Hindlimb muscle (tissue), 1 donor: ENCODE results near the gene PRKAR1B. TPM values are rescaled to one million over a fixed set of nuclear protein-coding genes. Genes with fewer than 3 reads are reported as not detected.
"Not testable (repeated sequence)": the region's sequence is repeated elsewhere in the genome, so short reads cannot be mapped to it uniquely, and the experiment has no call there.

ENCODE experiments used
- DNase-seq: peaks from one replicate; pipeline ENCODE4 v3.0.0-alpha.2; 2013
- polyA plus RNA-seq: library from polyadenylated mRNA; unstranded; fragments of 120-200 nt; gene quantifications from one replicate; pipeline ENCODE4 v1.2.1, GENCODE V29; 2013; ENCODE audit not compliant: insufficient read length

Gene PRKAR1B
- polyA plus RNA-seq, 1 donor = 35.7 TPM

GRCh38 chr7:666454-667292 lies 60.4 kb downstream of the PRKAR1B start:
- no peak for DNase-seq

GRCh38 chr7:665736-666453 lies 61.2 kb downstream of the PRKAR1B start:
- no peak for DNase-seq

DNA sequence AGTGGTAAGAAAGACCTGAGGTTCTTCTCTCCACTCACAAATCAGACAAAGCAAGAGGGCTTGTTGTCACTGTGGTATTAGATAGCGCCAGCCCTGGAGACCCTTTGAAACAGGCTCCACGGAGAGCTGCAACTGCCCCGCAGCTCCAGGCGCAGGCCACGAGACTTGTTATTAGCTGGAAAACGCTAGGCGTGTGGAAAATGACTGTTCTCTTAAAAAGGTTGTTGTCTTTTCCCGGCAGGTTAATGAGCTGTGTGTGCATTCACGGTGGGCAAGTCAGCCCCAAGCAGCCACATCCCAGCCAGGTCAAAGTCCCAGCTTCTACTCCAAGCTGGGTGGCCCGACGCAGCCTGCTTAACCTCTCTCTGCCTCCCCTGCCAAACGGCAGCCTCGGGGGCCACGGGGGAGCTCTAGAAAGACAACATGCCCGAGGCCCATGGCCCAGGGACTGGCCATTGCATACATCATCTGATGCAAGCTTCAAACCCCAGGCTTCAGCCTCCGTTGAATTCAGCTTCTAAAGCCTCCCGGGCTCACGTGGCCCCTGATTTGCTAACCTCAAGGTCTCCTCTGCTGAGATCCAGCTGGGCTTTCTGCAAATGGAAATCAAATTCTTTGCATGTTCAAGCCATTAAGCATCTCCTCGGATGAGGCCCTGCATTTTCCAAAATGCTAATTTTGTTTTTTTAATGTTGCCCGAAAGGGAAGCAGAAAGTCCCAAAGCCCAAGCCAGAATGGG lies 61.9 kb downstream of the PRKAR1B start:
- DNase-seq = peak; percentile 74

GRCh38 chr7:664402-664775 lies 62.7 kb downstream of the PRKAR1B start:
- no peak for DNase-seq

DNA sequence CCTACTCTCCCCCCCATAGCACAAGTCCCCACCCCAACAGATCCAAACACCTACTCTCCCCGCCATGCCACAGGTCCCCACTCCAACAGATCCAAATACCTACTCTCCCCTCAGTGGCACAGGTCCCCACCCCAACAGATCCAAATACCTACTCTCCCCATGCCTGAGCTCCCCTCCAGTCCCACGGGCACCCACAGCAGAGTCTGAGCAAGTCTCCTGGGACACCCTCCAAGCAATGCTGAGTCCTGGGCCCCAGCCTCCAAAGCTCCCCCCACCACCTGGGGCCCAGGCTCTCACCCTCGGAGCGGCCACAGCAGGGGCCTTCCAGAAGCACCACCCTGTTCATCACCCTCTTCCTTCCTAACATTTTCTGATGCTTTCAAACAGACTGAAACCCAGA lies 64.5 kb downstream of the PRKAR1B start:
- no peak for DNase-seq

GRCh38 chr7:659996-660395 lies 67.1 kb downstream of the PRKAR1B start:
- DNase-seq = no peak

GRCh38 chr7:659306-659847 lies 67.7 kb downstream of the PRKAR1B start:
- DNase-seq = no peak

DNA sequence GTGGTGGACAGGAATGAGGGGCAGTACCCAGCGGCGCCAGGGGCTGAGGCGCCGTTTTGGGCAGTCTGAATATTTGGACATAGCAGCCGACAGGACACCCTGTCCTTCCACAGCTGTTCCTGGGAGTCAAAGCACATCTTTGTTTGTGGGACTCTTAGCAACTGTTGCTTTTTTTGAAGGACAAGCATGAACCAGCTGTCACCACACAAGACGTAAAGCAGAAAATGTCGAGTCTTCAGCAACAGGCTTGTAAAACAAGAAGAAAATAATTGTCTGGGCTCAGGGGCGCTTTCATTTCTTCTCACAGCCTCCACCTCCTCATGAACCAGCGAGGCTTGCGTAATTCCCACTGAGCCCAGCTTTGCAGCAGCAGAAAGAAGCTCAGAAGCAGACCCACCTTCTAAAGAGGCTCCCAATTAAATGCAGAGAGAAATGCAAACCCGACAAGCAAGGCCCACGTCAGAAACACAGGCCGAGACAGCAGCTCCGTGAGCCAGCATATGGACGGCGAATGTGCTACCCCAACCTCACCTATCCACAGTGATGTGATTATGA lies 69.4 kb downstream of the PRKAR1B start:
- DNase-seq = peak; percentile 26

DNA sequence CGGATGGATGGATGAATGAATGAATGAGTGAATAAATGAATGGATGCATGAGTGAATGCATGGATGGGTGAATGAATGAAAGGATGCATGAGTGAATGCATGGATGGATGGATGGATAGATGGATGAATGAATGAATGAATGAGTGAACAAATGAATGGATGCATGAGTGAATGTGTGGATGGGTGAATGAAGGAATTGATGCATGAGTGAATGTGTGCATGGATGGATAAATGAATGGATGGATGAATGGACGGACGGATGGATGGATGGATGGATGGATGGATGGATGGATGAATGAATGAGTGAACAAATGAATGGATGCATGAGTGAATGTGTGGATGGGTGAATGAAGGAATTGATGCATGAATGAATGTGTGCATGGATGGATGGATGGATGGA lies 70.1 kb downstream of the PRKAR1B start:
- DNase-seq = not testable (repeated sequence)

DNA sequence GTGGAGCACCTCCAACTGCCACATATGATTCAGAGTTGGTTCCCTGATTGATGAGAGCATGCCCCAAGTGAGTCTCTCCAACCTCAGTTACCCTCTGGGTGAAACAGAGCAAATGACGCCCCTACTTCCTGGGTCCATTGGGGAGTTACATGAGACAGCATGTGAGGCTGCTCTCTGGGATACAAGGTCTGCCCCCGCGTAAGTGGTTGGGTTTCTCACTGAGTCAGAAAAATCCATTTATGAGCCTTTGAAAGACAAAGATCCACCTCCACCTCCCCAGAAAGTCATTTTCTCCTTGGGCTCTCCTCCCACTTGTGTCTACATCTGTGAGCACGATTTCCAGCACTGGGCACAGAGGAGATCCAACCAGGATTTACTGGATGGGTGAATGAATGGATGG lies 71.3 kb downstream of the PRKAR1B start:
- no peak for DNase-seq

- DNase-seq = no peak
These were observed 73.0 kb downstream of the PRKAR1B start for GRCh38 chr7:653829-654764.

DNA sequence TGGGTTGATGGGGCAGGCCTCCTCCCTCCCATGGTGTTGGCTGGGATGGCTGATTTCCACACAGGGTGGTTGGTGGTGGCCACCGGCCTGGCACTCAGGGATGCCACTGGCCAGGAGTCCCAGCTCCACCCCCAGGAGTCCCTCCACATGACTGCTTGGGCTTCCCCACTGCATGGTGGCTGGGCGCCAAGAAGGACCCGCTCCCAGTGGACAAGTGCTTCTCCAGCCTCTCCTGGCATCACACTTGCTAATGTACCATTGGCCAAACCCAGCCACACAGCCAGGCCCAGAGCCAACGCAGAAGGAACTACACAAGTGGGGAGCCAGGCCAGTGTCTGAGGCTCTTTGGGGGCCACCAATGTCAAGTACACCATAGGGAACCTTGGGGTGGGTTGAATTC lies 74.2 kb downstream of the PRKAR1B start:
- no peak for DNase-seq

DNA sequence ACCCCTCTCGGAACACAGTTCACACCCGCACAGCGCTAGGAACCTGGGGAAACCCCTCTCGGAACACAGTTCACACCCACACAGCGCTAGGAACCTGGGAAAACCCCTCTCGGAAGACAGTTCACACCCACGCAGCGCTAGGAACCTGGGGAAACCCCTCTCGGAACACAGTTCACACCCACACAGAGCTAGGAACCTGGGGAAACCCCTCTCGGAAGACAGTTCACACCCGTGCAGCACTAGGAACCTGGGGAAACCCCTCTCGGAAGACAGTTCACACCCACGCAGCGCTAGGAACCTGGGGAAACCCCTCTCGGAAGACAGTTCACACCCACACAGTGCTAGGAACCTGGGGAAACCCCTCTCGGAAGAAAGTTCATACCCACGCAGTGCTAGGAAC lies 74.9 kb downstream of the PRKAR1B start:
- not testable (repeated sequence) for DNase-seq

DNA sequence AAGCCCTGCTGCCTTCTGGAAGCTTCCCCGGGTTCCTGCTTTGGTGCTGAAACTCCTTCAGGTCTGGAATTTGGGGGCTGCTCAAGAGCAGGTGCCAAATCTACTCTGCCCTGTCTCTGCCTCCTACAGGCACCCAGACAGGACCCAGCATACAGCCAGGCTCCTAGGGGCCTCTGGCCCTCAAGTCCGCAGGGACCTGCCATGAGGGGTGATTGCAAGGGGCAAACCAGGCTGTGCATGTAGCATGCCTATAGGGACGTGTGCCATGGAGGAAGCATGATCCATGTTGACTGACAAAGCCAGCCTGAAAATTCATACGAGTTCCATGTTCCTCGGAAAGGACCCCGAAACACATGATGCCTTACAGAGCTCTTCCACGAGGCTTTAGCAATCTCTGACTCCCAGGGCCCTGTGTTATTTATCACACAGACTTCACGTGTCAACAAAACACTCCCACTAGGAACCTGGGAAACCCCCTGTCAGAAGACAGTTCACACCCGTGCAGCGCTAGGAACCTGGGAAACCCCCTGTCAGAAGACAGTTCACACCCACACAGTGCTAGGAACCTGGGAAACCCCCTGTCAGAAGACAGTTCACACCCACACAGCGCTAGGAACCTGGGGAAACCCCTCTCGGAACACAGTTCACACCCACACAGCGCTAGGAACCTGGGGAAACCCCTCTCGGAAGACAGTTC lies 75.9 kb downstream of the PRKAR1B start:
- DNase-seq = no peak

GRCh38 chr7:650339-651031 lies 76.6 kb downstream of the PRKAR1B start:
- DNase-seq = no peak

DNA sequence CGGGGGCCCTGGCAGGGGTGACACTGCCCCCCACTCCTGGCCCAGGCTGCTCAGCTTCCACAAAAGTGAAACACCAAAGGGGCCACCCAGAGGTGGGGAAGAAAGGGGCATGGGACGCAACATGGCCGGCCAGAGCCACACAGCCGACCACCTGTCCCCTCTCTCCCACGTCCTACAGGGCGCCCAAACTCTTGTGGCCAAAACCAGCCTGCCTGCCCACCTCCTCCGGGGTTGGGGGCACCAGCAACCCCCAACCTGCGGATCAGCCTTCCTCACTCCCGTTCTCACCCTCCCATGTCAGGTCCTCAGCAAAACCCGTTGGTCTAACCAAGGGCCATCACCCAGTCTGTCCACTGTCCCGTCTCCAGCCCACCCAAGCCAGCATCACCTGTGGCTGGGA lies 80.1 kb downstream of the PRKAR1B start:
- DNase-seq = no peak

- DNase-seq = no peak
These were observed 80.6 kb downstream of the PRKAR1B start for GRCh38 chr7:646487-646886.

DNA sequence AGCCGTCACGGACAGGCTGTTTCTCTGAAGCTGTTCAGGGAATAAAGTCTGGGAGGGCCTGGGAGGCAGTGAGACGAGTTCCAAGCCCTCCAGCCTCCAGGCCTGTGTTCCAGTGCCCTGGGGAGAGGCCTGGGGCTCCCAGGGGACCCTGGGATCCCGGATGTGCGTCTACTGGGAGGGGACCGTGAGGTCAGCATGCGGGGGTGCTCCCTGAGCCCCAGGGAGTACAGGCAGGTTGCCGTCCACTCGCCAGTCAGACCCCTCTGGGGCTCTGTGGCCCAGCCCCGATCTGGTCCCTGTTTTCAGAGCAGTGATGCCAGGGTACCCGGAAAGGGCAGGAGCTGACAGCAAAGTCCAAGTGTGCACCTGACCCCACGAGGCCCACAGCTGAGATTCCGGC lies 81.5 kb downstream of the PRKAR1B start:
- no peak for DNase-seq

DNA sequence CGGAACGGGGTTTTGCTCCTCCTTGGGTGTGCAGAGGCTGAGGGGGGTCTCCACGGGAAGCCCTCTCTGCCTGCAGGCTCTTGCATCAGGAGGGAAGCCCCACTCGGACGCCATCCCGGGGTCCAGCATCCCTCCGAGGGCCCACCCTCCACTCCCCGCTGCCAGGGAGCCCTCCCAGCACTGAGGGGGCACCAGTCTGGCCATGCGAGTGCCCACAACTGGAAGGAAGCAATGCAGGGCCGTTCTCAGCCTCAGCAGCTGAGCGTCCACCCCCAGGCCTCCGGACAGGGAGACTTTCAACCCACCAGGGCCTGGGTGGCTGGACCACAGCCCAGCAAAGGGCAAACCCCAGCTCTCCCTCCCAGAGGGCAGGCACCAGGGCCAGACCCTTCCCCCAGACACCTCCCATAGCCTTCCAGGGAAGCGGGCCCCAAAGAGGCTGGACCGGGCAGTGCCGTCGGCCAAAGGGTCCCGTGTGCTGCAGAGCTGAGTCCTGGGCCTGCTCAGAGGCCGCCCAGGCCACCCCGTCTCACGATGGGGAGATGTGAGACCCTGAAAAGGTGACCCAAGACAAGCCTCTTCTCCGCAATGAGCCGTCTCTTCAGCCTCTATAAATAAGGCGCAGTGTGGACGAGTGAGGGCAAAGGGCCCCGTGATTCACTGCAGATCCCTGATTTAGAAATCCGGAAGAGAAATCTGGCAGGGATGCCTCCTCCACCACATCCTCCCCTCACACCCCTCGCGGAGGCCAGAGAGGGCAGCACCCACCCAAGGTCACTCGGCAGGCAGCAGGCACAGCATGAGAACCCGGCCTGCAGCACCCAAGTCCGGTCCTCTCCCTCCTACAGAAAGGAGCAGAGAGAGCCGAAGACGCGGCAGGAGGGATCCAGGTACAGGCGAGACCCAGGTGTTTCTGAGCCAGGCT lies 82.4 kb downstream of the PRKAR1B start:
- DNase-seq = no peak
